ENCODE data around the gene SERPINA4.

The SERPINA4 gene

DNA sequence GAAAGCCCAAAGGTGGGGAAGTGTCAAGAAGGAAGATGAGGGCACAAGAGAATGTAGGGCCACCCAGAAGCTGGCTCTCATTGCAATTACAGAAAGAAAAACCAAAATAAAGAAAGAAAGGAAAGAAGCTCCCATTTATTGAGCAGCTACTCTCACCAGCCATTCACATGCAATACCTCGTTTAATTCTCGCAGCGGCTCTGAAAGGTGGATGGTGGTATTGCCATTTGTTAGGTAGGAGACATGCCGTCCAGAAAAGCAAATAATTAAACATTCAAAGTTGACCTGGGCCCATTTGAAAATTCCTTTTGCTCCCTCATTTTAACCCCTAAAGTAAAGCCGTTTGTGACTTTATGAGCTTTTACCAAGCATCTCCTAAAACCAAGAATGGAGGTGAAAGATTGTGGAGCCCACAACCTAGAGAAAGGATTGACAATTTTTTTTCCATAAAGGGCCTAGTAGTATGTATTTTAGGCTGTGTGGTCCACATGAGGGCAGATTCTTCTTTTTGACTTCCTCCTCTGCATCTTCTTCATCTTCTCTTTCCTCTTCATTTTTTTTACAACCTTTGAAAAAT lies 56.2 kb downstream of the SERPINA4 start:
- DNase-seq: no peak

DNA sequence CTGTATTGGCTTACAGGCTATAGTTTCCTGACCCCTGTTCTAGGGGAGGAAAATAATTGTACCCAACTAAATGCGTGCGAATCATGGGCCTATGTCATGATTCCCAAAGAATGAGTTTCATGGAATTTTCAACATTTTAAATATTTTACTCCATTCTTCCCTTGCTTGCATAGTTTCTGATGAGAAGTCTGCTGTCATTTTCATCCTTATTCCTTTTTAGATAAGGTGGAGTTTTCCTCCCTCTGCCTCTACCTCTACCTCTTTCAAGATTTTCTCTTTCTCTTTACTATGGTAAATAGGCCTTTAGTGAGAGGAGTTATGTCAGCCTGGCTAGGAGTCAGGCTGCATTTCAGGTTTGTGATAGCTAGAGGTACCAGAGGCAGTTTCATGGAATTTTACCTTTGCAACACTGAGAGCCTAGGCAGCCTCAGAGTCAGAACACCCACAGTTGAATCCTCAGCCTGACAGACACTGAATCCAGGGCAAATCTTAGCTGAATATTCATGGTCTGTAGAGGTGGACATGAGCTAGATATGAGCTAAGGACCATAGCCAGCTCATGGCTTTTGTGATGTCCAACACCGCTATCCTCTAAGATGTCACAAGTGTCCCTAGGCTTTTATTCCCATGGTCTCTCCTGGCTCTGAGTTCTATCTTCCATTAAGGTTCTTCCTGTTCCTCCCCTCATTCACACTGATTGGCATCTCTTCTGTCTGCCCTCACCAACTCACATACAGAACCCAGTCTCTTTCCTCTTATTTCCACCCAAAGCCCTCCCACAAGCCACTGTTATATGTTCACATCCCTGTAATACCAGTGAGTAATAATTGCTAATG lies 57.0 kb downstream of the SERPINA4 start:
- no peak for DNase-seq

DNA sequence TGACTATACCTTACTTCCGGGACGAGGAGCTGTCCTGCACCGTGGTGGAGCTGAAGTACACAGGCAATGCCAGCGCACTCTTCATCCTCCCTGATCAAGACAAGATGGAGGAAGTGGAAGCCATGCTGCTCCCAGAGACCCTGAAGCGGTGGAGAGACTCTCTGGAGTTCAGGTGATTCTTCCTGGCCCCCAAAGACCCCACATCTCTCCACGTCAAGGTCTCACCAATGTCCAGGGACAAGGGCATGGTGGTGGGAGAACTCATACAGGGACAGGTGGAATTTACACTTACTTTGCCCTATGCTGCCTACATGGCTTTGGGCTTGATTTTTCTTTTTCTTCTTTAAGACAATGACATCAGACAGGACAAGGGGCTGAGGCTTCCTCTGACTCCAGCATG lies 58.1 kb downstream of the SERPINA4 start:
- DNase-seq: no peak

Data from activated CD4-positive, alpha-beta T cell treated with anti-CD3 and anti-CD28 coated beads, Interleukin-2, amount 50 U/mL, for 48 hours (primary cell).